ENCODE results near the gene PTPN12. TPM values are rescaled to one million over a fixed set of nuclear protein-coding genes. Genes with fewer than 3 reads are reported as not detected.

PTPN12 gene
- total RNA-seq, 1 experiment from 2014 or later: 104 TPM

DNA sequence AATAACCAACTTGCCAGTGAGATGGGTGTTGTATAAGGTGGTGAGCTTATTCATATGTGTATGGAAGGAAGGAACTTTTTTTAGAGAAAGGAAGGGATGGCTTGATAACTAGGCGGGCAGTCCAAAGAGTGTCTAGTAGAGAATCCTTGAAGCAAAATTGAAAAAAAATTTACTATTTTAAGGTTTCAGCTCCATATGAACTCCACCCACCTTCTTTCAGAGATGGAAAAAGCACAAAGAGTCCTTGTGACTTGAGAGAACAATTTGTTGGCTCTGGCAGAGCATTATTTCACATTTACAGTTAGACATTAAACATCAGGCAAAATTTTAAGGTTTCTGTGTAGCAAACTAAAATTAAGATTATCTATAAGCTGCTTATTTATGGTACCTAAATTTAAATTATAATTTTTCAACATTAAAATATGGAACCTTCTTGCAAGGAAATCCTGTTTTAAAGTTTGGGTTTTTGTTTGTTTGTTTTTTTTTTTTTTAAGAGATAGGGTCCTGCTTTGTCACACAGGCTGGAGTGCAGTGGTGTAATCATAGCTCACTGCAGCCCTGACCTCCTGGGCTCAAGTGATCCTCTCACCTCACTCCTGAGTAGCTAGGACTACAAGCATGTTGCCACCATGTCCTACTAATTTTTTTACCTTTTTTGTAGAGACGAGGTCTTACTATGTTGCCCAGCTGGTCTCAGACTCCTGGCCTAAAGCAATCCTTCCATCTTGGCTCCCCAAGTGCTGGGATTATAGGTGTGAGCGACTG is 12.2 kb downstream of the PTPN12 start:
- Mint-ChIP-seq H3K27ac (ENCODE audit: low read depth, unreplicated experiment) (peak overlapping the region; percentile 20), H3K9me3 (ENCODE audit: unreplicated experiment) (no peaks in the 10 kb centered on the region), H3K4me1 (ENCODE audit: insufficient read depth, unreplicated experiment) (peaks cover 50% of the 10 kb centered on the region), H3K36me3 (ENCODE audit: insufficient read depth, unreplicated experiment) (no peaks in the 10 kb centered on the region), H3K4me3 (ENCODE audit: unreplicated experiment) (no peak overlapping the region), H3K27me3 (ENCODE audit: insufficient read depth, unreplicated experiment) (no peaks in the 10 kb centered on the region)
- no peak for DNase-seq (ENCODE audit: unreplicated experiment)
- ChIA-PET POLR2A (interaction anchor here (0.7 to 3.2 kb wide), 8 partner anchors 8 to 103 kb away, joined by 3 to 15 read pairs (median 4); partner anchors contain the start of gene PTPN12), CTCF (interaction anchor here (0.6 to 2.8 kb wide), 8 partner anchors 10 to 181 kb away, joined by 3 to 7 read pairs (median 3); no protein-coding TSS in a partner anchor)
- intact Hi-C loops (cut with micrococcal nuclease): no loop called here
- BruUV-seq (replicated peaks): no TSS peak
- TF ChIP-seq CTCF (IDR thresholded peaks at IDR 0.05; ENCODE audit: unreplicated experiment): no peak

DNA sequence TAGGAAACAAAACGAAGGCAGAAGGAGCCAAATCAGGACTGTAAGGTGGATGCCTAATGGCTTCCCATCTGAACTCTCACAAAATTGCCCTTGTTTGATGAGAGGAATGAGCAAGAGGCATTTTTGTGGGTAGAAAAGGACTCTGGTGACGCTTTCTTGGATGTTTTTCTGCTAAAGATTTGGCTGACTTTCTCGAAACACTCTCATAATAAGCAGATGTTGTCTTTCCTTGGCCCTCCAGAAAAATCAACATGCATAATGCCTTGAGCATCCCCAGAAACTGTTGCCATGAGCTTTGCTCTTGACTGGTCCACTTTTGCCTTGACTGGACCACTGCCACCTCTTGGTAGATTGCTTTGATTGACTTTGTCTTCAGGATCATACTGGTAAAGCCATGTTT is 13.5 kb downstream of the PTPN12 start:
- Mint-ChIP-seq H3K9me3 (ENCODE audit: unreplicated experiment) (no peaks in the 10 kb centered on the region), H3K4me3 (ENCODE audit: unreplicated experiment) (no peak overlapping the region), H3K36me3 (ENCODE audit: insufficient read depth, unreplicated experiment) (no peaks in the 10 kb centered on the region), H3K27ac (ENCODE audit: low read depth, unreplicated experiment) (no peak overlapping the region), H3K27me3 (ENCODE audit: insufficient read depth, unreplicated experiment) (no peaks in the 10 kb centered on the region), H3K4me1 (ENCODE audit: insufficient read depth, unreplicated experiment) (peaks cover 60% of the 10 kb centered on the region)
- no TSS peak for BruUV-seq (replicated peaks)
- no peak for DNase-seq (ENCODE audit: unreplicated experiment)
- CTCF ChIA-PET: interaction anchor here (1.0 to 2.8 kb wide), 2 partner anchors 22 to 111 kb away, joined by 3 to 7 read pairs; no protein-coding TSS in a partner anchor
- intact Hi-C loops (cut with micrococcal nuclease): no loop called here
- POLR2A ChIA-PET: interaction anchor here (1.4 to 1.9 kb wide), 3 partner anchors 9 to 15 kb away, joined by 4 to 11 read pairs (median 7); no protein-coding TSS in a partner anchor
- no peak for TF ChIP-seq CTCF (IDR thresholded peaks at IDR 0.05; ENCODE audit: unreplicated experiment)

DNA sequence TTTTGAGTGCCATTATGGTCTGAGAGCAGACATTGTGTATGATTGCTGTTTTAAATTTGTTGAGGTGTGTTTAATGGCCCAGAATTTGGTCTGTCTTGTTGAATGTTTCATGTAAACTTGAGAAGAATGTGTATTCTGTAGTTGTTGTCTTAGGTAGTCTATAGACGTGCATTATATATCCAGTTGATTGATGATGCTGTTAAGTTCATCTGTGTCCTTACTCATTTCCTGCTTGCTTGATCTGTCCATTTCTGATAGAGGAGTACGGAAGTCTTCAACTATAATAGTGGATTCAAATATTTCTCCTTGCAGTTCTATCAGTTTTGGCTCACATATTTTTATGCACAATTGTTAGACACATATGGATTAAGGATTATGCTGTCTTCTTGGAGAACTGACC is 16.0 kb downstream of the PTPN12 start:
- no peak for DNase-seq (ENCODE audit: unreplicated experiment)
- peak overlapping the region; percentile 16 for H3K27ac Mint-ChIP-seq (ENCODE audit: low read depth, unreplicated experiment)
- intact Hi-C loops (cut with micrococcal nuclease): no loop called here
- H3K36me3 Mint-ChIP-seq (ENCODE audit: insufficient read depth, unreplicated experiment): peaks cover 6% of the 10 kb centered on the region
- H3K4me1 Mint-ChIP-seq (ENCODE audit: insufficient read depth, unreplicated experiment): peaks cover 51% of the 10 kb centered on the region
- no TSS peak for BruUV-seq (replicated peaks)
- POLR2A ChIA-PET: interaction anchor here (0.6 to 1.6 kb wide), 2 partner anchors 11 to 14 kb away, joined by 3 to 9 read pairs; no protein-coding TSS in a partner anchor
- no peak for TF ChIP-seq CTCF (IDR thresholded peaks at IDR 0.05; ENCODE audit: unreplicated experiment)
- H3K27me3 Mint-ChIP-seq (ENCODE audit: insufficient read depth, unreplicated experiment): no peaks in the 10 kb centered on the region
- H3K4me3 Mint-ChIP-seq (ENCODE audit: unreplicated experiment): no peak overlapping the region
- H3K9me3 Mint-ChIP-seq (ENCODE audit: unreplicated experiment): no peaks in the 10 kb centered on the region
- CTCF ChIA-PET: interaction anchor here (0.6 to 1.4 kb wide), 2 partner anchors 113 to 122 kb away, joined by 3 read pairs; no protein-coding TSS in a partner anchor

GRCh38 chr7:77558284-77558967 is 21.3 kb downstream of the PTPN12 start:
- Mint-ChIP-seq H3K36me3 (ENCODE audit: insufficient read depth, unreplicated experiment) (peaks cover 11% of the 10 kb centered on the region), H3K27ac (ENCODE audit: low read depth, unreplicated experiment) (no peak overlapping the region), H3K4me1 (ENCODE audit: insufficient read depth, unreplicated experiment) (peaks cover 36% of the 10 kb centered on the region), H3K4me3 (ENCODE audit: unreplicated experiment) (no peak overlapping the region), H3K27me3 (ENCODE audit: insufficient read depth, unreplicated experiment) (no peaks in the 10 kb centered on the region), H3K9me3 (ENCODE audit: unreplicated experiment) (no peaks in the 10 kb centered on the region)
- no peak for DNase-seq (ENCODE audit: unreplicated experiment)
- intact Hi-C loops (cut with micrococcal nuclease): no loop called here
- TF ChIP-seq CTCF (IDR thresholded peaks at IDR 0.05; ENCODE audit: unreplicated experiment): no peak
- CTCF ChIA-PET: interaction anchor here (0.5 to 1.2 kb wide), 5 partner anchors 9 to 145 kb away, joined by 3 to 5 read pairs (median 3); no protein-coding TSS in a partner anchor
- POLR2A ChIA-PET: interaction anchor here (0.5 to 2.8 kb wide), 11 partner anchors 8 to 195 kb away, joined by 3 to 15 read pairs (median 3); no protein-coding TSS in a partner anchor
- no TSS peak for BruUV-seq (replicated peaks)
